ENCODE measurements around the gene CABLES1.
"Not testable (repeated sequence)": the region's sequence is repeated elsewhere in the genome, so short reads cannot be mapped to it uniquely, and the experiment has no call there.

The CABLES1 gene, protein sequence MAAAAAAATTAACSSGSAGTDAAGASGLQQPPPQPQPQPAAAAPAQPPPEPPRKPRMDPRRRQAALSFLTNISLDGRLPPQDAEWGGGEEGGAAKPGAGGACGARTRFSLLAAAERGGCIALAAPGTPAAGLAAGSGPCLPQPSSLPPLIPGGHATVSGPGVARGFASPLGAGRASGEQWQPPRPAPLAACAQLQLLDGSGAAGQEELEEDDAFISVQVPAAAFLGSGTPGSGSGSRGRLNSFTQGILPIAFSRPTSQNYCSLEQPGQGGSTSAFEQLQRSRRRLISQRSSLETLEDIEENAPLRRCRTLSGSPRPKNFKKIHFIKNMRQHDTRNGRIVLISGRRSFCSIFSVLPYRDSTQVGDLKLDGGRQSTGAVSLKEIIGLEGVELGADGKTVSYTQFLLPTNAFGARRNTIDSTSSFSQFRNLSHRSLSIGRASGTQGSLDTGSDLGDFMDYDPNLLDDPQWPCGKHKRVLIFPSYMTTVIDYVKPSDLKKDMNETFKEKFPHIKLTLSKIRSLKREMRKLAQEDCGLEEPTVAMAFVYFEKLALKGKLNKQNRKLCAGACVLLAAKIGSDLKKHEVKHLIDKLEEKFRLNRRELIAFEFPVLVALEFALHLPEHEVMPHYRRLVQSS

DNA sequence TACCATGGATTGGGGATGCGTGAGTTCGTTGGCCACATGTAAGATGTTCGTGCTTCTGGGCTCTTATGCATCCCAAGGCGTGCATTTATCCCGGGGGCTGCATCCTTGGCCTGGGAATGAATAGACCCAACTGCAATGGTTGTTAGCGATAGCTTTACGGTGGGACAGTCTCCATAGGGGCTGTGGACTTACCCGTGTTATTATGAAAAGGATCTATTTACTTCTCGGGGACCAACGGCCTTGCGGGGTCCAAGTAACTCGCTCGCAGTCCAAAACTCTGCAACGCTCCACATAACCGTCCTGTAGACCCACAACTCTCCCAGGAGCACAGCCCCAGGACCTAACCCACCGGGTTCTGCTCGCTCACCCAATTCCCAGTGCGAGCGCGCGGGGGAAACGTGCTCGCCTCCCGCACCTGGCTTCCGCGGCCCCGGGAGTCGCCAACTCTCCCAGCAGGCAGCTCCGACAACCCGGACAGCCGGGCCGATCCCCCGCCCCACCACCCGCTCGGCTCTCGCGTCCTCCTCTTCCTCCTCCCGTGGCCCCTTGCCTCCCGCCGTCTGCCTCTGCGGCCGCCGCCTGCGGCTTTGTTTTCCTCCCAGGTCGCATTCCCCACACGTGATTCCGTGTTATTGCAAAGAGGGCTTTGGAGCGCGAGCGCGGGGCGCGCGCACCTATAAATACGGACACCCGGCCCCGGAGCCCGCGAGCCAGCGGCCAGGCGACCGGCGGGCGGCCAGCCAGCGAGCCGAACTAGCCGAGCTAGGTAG is at the start of gene CABLES1:
Gene CABLES1, plus strand, starts transcription at position 706 of the 770 bp plus-strand sequence. CDS start 278 bp downstream, outside the sequence.
- no peak for DNase-seq (ENCODE audit: low read depth)

DNA sequence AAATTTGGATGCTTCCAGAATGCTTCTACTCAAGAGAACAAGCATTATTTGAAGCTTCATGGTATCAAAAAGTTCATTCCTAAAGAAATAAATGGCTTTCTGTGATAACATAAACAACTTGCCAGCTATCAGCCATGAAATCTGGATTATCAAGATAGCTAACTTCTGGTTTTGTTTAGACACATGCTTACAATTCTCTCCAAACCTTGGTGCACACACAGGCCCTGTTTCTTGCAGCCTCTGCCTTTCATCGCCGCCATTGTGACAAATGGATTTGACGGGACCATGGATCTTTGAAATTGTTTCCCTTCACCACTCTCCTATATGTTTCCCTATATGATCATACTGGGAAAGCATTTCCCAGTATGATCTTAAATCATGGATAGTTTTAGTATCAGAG is 47.9 kb upstream of the CABLES1 start:
- no peak for DNase-seq (ENCODE audit: low read depth)

DNA sequence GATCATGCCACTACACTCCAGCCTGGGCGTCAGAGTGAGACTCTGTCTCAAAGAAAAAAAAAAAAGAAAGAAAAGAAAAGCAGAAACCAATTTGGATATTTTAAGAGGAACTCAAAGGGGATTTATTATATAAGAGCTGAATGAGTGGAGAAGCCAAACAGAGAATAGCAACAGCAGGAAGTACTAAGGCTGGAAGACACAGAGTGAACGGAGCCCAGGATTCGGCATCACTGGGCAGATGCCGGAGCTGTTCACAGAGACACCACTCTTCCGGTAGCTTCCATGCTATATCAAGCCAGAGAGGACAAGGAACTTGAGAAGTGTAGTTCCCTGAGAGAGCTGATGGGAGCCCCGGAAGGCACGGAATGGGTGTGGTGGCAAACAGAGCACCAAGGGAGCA is 47.0 kb upstream of the CABLES1 start:
- no peak for DNase-seq (ENCODE audit: low read depth)

DNA sequence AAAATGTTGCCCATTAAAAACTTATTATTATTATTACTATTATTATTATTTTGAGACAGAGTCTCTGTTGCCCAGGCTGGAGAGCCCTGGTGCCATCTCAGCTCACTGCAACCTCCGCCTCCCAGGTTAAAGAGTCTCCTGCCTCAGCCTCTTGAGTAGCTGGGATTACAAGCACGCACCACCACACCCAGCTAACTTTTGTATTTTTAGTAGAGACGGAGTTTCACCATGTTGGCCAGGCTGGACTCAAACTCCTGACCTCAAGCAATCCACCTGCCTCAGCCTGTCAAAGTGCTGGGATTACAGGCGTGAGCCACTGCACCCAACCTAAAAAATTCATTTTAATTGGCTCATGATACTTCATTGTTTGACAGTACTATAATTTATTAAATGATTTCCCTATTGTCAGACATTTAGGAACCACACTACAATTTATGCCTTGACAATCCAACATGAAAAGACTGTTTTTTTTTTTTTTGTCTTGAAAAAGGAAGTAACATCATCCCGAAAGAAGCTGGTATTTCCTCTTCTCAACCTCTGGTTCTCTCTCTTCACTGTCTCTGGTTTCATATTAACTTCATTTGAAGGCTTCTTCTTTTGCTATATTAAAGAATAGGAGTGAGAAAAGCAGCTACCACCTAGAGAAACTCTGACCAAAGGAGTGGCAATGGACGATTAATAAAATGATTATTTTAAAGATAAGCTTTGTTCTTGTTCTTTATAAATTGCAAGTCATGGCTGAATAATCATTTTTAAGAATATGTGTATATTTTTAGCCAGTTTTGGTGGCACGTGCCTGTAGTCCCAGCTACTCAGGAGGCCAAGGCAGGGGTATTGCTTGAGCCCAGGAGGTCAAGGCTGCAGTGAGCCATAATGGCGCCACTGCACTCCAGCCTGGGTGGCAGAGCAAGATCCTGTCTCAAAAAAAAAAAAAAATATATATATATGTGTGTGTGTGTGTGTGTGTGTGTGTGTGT is 44.0 kb upstream of the CABLES1 start:
- not testable (repeated sequence) for DNase-seq (ENCODE audit: low read depth)

DNA sequence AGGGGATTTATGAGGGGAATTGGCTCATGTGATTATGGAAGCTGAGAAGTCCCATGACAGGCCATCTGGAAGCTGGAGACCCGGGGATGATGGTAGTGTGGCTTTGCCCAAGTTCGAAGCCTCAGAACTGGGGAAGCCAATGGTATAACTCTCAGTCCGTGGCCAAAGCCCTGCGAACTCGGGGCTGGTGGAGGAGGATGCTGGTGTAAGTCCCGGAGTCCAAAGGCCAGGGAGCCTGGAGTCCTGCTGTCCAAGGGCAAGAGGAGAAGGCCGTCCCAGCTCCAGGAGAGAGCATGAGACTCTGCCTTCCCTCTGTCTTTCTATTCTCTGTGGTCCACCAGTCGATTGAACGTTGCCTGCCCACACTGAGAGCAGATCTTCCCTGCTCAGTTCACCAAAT is 43.2 kb upstream of the CABLES1 start:
- no peak for DNase-seq (ENCODE audit: low read depth)

DNA sequence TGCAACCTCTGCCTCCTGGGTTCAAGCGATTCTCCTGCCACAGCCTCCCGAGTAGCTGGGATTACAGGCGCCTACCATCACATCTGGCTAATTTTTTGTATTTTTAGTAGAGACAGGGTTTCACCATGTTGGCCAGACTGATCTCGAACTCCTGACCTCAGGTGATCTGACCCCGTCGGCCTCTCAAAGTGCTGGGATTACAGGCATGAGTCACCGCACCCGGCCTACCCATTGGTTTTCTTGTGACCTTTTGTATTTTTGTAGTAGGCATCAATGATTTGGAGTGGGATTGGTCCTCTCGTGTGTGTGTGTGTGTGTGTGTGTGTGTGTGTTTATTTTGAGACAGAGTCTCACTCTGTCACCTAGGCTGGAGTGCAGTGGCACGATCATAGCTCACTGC is 42.2 kb upstream of the CABLES1 start:
- not testable (repeated sequence) for DNase-seq (ENCODE audit: low read depth)

DNA sequence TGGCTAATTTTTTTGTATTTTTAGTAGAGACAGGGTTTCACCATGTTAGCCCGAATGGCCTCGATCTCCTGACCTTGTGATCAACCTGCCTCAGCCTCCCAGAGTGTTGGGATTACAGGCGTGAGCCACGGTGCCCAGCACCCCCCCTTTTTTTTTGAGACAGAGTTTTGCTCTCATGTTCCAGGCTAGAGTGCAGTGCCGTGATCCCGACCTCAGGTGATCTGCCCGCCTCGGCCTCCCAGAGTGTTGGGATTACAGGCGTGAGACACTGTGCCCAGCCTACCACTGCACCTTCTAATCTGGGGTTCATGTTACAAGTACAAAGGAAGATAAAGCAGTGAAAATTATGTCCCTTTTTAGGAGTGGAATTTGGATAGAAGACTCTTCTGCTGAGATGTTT is 41.5 kb upstream of the CABLES1 start:
- DNase-seq (ENCODE audit: low read depth), result no peak

DNA sequence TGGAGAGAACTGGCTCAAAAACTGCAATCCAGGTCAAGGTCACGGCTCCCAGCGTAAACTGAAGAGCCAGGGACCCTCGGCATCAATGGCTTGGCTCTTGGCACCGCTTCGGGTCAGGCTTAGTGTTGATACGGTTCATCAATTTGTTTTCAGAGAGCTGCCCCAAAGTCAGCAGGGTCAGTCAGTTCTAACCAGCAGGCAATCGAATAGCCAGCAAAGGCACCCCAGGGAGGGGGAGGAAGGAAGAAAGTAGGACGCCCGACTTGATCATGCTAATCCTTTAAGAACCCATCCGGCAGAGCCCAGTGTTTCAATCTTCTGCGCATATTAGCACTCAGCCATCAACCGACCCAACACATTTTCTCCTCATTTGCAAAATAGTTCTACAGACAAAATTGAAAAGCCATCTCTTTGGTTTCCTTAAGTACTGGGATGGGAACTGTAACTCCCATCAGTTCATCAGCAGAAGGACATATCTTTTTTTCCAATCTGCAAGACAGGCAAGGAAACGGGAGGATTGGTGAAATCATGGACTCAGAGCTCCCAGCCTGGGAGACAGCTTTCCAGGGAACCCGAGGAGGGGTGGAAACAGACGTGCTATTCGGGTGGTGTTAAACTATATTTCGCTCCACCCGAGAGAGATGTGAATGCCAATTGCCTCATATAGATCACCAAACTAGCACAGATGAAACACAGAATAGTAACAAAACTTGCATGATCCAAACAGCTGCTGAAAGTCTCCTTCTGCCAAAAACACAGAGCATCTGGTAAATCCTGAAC is 40.7 kb upstream of the CABLES1 start:
- no peak for DNase-seq (ENCODE audit: low read depth)

DNA sequence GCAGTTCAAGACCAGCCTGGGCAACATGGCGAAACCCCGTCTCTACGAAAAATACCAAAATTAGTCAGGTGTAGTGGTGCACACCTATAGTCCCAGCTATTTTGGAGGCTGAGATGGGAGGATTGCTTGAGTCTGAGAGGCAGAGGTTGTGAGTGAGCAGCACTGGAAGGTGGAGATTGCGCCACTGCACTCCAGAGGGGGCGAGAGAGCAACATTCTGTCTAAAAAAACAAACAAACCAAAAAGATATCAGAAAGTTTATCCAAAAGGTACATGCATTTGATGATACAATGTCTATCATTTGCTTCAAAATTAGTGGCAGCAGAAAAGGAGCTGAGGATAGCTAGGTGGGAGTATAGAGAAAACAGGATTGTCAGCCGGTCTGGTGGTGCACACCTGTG is 39.8 kb upstream of the CABLES1 start:
- no peak for DNase-seq (ENCODE audit: low read depth)

DNA sequence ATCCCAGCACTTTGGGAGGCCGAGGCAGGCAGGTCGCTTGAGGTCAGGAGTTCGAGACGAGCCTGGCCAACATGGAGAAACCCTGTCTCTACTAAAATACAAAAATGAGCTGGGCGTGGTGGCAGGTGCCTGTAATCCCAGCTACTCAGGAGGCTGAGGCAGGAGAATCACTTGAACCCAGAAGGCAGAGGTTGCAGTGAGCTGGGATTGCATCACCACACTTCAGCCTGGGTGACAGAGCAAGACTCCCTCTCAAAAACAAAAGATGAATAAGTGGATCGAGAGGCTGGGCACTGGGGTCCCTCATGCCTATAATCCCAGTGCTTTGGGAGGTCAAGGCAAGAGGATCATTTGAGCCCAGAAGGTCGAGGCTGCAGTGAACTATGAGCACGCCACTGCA is 38.3 kb upstream of the CABLES1 start:
- not testable (repeated sequence) for DNase-seq (ENCODE audit: low read depth)

DNA sequence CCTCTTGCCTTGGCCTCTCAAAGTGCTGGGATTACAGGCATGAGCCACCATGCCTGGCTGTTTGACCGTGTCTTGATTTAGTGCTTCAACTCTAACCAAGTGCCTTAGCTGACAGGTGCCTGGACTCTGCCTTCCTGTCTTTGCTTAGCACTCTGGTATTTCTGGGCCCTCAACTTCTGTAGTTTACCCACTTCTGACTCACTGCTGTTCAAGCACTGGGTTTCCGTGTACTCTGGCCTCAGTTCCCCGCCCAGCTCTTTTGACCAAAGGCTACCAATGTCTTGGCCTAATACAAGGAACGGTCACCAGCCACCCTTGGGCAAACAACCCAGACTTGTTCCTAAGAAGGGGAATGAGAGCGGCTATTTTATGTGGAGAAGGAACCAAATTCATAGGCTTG is 35.7 kb upstream of the CABLES1 start:
- DNase-seq (ENCODE audit: low read depth), result no peak

DNA sequence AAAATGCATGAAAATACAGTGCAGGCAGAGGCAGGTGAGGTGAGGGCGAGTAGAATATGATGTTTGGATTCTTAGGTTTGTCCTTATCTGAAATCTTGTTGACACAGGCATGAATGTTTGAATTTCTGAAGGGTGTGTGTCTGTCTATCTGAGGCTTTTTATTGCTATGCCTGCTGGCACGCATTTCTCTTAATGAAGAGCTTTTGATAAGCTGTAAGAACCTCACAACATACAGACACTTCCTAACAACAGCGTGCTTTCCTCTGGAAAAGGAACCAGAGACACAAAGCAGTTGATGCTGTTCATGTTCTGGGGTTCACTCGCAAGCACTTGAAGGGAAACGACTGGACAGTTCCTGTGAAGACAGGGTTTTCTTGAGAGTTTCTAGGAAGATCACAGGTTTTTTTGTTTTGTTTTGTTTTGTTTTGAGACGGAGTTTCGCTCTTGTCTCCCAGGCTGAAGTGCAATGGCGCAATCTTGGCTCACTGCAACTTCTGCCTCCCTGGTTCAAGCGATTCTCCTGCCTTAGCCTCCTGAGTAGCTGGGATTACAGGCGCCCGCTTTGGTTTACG is 33.3 kb upstream of the CABLES1 start:
- DNase-seq (ENCODE audit: low read depth), result no peak

DNA sequence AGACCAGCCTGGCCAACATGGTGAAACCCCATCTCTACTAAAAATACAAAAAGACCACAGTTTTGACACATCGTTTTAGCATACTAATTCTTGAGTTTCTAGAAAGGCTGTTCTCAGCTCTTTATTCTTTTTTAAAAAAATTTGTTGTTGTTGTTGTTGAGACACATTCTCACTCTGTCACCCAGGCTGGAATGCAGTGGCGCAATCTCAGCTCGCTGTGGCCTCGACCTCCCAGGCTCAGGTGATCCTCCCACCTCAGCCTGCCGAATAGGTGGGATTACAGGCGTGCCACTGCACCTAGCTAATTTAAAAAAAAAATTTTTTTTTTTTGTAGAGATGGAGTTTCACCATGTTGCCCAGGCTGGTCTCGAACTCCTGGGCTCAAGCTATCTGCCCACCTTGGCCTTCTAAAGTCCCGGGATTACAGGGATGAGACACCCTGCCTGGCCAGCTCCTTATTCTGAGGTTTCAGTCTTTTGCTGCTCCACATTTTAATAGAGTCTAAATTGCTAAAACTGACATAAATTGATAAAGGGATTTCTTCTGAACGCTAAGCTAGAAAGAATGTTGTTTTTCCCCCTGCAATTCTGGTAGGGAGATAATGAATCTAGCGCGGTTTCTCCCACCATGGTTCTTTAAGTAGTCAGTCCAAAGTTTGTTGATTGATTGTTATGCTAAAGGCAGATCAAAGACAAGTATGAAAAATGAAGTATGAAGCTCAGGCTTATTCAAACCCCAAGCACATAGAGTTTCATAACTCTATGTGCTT is 32.6 kb upstream of the CABLES1 start:
- no peak for DNase-seq (ENCODE audit: low read depth)

DNA sequence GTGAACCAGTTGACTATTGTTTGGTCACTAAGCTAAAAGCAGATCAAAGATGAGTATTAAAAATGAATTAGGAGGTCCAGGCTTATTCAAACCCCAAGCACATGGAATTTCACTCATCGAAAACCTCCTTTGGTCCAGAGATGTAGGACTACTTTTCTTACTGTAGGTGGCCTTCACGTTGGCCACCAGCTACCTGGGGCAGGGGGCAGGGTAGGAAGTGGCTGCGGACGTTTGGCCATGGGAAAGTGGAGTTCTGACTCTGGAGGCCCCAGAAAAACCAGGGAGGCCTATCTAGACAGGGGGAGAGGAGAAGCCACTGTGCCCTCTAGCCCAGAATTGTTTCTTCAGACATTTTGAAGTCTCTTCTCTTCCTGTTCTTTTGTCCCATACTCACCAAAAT is 31.8 kb upstream of the CABLES1 start:
- no peak for DNase-seq (ENCODE audit: low read depth)

DNA sequence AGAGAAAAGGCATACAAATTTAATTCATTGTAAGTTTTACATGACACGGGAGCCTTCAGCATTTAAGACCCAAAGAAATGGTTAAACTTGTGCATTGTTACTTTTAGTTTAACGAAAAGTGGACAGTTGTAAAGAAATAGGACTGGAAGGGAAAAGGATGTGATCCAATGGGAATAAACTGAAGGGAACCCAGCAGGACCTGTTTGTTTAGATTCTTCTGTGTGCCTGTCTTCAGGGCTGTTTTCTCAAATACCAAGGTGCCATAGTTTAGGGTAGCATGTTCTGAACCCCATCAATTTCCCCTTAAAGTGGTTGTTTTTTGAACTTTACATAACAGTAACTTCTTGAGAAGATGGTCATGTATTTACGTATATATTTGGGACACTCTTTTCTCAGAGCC is 30.3 kb upstream of the CABLES1 start:
- no peak for DNase-seq (ENCODE audit: low read depth)

DNA sequence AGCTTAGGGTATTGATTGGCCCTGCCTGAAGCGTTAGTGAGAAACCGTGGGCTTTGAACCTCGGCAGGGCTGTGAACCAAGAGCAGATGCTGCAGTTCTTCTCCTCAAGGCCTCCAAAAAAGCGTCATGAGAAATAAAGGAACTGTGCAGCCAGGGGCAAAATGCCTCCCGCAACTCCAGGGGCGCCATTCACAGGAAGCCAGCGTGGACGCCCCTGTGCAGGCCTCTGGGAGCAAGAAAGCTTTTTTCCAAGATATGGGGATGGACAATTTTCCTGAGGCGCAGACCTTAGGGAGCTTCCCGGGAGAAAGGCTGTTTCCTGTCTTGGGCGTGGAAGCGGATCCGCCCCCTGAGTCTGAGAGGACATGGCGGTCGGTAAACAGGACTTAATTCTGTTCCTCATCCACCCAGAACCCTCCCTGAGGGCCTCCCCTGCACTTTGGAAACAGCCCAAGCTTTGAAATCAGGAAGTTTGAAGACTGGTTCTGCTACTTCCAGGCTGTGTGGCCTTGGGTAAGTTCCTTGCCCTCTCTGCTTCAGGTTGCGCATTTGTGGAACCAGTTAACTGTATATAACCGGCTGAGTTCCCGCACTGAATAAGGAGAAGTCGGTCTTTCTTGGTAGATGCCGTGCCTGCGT is 29.6 kb upstream of the CABLES1 start:
- no peak for DNase-seq (ENCODE audit: low read depth)

DNA sequence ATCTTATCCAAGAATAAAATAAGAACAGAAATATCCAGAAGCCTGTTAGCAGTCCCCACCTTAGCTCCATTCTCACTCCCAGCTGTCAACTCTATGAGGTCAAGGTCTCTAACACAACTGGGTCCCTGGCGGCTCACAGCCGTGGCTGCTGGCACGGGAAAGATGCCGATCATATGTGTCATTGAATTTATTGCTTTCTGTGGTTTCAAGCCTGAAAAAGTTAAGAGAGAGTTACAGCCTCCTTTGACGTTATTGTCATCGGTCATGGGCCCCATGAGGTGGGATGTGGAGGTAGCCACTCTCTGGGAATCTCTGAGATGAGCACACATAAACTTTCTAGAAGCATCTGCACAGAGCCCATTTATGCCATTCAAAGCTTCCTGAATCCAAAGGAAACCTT is 28.7 kb upstream of the CABLES1 start:
- DNase-seq (ENCODE audit: low read depth), result peak; percentile 92

DNA sequence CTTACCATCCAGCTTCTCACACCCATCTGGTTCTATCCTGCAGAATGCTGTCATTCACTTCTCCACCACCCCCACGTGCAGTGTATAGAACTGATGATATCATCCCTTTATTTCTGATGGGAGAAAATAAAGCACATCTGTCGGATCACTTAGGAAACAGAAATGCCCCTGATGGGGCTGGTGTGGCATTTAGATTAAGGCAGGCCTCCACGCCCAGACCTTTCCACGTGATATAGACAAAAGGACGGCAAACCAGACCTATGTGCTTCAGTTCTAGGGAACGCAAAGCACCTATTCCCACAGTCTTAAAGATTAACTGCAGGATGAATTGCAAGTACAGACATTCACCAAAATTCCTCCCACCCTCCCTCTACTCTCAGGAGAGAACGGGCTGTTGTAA is 27.6 kb upstream of the CABLES1 start:
- DNase-seq (ENCODE audit: low read depth), result no peak

DNA sequence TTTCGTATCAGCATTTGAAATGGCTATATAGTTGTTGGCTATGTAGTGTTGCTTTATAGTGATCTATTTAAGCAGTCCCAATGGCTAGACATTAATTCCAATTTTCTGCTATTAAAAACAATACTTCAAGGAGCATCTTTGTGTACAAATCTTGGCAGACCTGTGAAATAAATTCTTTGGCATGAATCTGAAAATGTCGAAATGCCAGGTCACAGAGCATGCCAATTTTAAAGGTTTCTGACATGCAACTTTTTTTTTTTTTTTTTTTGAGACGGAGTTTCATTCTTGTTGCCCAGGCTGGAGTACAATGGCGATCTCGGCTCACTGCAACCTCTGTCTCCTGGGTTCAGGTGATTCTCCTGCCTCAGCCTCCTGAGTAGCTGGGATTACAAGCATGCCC is 26.8 kb upstream of the CABLES1 start:
- DNase-seq (ENCODE audit: low read depth), result no peak
